Esophagus squamous epithelium (tissue), 5 donors: ENCODE results near the gene SLC35F3. TPM values are rescaled to one million over a fixed set of nuclear protein-coding genes. Genes with fewer than 3 reads are reported as not detected.

Source experiments
- DNase-seq: peaks from one replicate; lab custom pipeline; 2025; lab: John Stamatoyannopoulos, UW
- H3K27ac ChIP-seq, 4 donors: fragments of 200-600 bp; sonication (generic); one replicate each; pipeline ENCODE4 v1.5.1; 2016 to 2019; ENCODE audit warnings: mild to moderate bottlenecking in 1 of 4
- H3K27me3 ChIP-seq, 4 donors: fragments of 200-600 bp; sonication (generic); 1 replicate in 3 of 4; 2 replicates in 1 of 4; pipeline versions ENCODE4 v1.5.1 to v1.6.0; 2017 to 2021; ENCODE audit warnings: antibody characterized with exemption in 1 of 4
- H3K36me3 ChIP-seq, 3 donors: fragments of 200-600 bp; sonication (generic); one replicate each; pipeline ENCODE4 v1.5.1; 2016 to 2019
- H3K4me1 ChIP-seq, 3 donors: fragments of 200-600 bp; sonication (generic); one replicate each; pipeline ENCODE4 v1.5.1; 2017 to 2019
- H3K4me3 ChIP-seq, 4 donors: fragments of 200-600 bp; sonication (generic); 1 replicate in 3 of 4; 2 replicates in 1 of 4; pipeline ENCODE4 v1.5.1; 2016 to 2019; ENCODE audit warnings: mild to moderate bottlenecking in 2 of 4, moderate library complexity in 1 of 4
- H3K9me3 ChIP-seq, 3 donors: fragments of 200-600 bp; sonication (generic); one replicate each; pipeline ENCODE4 v1.5.1; 2016 to 2019
- CTCF ChIP-seq, 6 experiments: fragments of 450-650 bp in 4 of 6; fragments of 200-600 bp in 2 of 6; sonication (generic) in 2 of 6; IDR thresholded peaks; one replicate each; pipeline ENCODE4 v1.5.1; 2016 to 2019; ENCODE audit warnings: antibody characterized with exemption in 6 of 6, mild to moderate bottlenecking in 4 of 6, moderate library complexity in 4 of 6
- POLR2A ChIP-seq, 4 donors: fragments of 450-650 bp; IDR thresholded peaks; one replicate each; pipeline ENCODE4 v1.6.1; 2017; ENCODE audit warnings: antibody characterized with exemption in 4 of 4, mild to moderate bottlenecking in 4 of 4, moderate library complexity in 3 of 4
- WGBS, 2 donors: methylation state at CpG; one replicate each; pipeline ENCODE4 v1.1.5; 2018; 5-methylcytosine and 5-hydroxymethylcytosine counted together
- intact Hi-C: fragments of 100-400 bp; cut with DNase I; formaldehyde crosslinking; loops from one replicate; pipeline ENCODE4 v1.15.0; 2022
- total RNA-seq, 4 donors: library from RNA; depleted of rRNA; stranded (reverse); fragments of >200 nt; gene quantifications; one replicate each; pipeline ENCODE4 v1.1.0, GENCODE V29; 2016
- donor health status: DM: yes; HTN: yes; CAD: no.

Gene SLC35F3
- total RNA-seq, 4 donors from 2014 or later = 0.13 to 0.99 (median 0.55) TPM

DNA sequence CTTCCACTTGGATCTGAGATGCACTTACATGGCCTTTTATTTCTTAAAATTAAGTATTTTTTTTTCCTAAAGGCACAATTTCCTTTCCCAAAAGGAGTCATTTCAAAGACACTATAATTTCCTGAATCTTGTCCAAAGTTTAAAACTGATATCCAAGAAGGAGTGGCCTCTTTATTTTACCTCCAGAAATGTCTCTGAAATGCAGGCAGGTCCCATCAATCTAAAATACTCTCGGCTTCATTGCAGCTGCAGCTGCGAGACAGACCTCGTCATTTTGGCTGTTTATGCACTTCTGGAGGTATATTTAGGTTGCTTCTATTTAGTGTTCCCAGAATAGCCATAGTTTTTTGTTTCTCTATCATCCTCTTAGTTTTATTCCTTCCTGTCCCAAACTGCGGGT lies 296.1 kb downstream of the SLC35F3 start:
- intact Hi-C loops = no loop called here
- Histone ChIP-seq H3K9me3 (peaks cover 0 to 8% (median 7%) of the 10 kb centered on the region in 3 donors), H3K4me3 (no peak overlapping the region), H3K4me1 (no peaks in the 10 kb centered on the region), H3K36me3 (no peaks in the 10 kb centered on the region), H3K27ac (no peak overlapping the region), H3K27me3 (peaks cover 0 to 37% (median 0%) of the 10 kb centered on the region in 4 donors)
- TF ChIP-seq POLR2A (IDR thresholded peaks at IDR 0.05) = no peak
- no peak for TF ChIP-seq CTCF (IDR thresholded peaks at IDR 0.05)
- 66 to 71% methylated on average over 4 of the region's 4 CpGs for WGBS, 2 donors
- no peak for DNase-seq

- no peaks in the 10 kb centered on the region for H3K36me3 ChIP-seq
- H3K9me3 ChIP-seq = peaks cover 0 to 8% (median 7%) of the 10 kb centered on the region in 3 donors
- WGBS, 2 donors = 69 to 79% methylated on average over 5 of the region's 5 CpGs
- intact Hi-C loops = no loop called here
- no peak for DNase-seq
- H3K27ac ChIP-seq = no peak overlapping the region
- H3K27me3 ChIP-seq = peaks cover 0 to 33% (median 0%) of the 10 kb centered on the region in 4 donors
- no peaks in the 10 kb centered on the region for H3K4me1 ChIP-seq
- H3K4me3 ChIP-seq = no peak overlapping the region
- TF ChIP-seq CTCF (IDR thresholded peaks at IDR 0.05) = no peak
Measured at GRCh38 chr1:234201600-234201999, 297.1 kb downstream of the SLC35F3 start.

DNA sequence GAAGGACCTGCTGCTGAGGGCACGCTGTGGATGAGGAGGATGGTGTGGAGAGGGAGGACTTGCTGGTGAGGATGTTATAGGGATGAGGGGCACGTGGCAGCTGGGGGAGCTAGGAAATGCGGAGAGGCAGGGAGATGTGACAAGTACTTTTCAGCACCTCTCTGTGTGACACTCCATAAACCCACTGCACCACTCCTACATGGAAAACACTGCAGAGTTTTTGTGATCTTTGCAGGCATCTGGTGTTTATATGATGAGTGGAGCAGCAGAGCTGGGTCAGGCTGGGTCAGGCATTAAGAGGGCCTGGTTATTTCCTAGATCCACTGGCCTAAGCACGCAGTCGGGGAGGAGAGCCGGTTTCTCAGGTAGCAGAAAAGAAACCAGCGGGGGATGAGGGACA lies 301.5 kb downstream of the SLC35F3 start:
- no peak overlapping the region for H3K4me3 ChIP-seq
- intact Hi-C loops = no loop called here
- H3K36me3 ChIP-seq = no peaks in the 10 kb centered on the region
- H3K9me3 ChIP-seq = no peaks in the 10 kb centered on the region
- H3K27me3 ChIP-seq = peaks cover 0 to 19% (median 0%) of the 10 kb centered on the region in 4 donors
- no peak overlapping the region for H3K27ac ChIP-seq
- TF ChIP-seq CTCF (IDR thresholded peaks at IDR 0.05) (no peak), POLR2A (IDR thresholded peaks at IDR 0.05) (no peak)
- 59 to 75% methylated on average over 7 of the region's 7 CpGs for WGBS, 2 donors
- no peaks in the 10 kb centered on the region for H3K4me1 ChIP-seq
- no peak for DNase-seq

GRCh38 chr1:234206651-234207284 lies 302.3 kb downstream of the SLC35F3 start:
- no peak for DNase-seq
- WGBS, 2 donors = 44 to 65% methylated on average over 12 to 16 of the region's 18 CpGs
- TF ChIP-seq POLR2A (IDR thresholded peaks at IDR 0.05) (no peak), CTCF (IDR thresholded peaks at IDR 0.05) (no peak)

DNA sequence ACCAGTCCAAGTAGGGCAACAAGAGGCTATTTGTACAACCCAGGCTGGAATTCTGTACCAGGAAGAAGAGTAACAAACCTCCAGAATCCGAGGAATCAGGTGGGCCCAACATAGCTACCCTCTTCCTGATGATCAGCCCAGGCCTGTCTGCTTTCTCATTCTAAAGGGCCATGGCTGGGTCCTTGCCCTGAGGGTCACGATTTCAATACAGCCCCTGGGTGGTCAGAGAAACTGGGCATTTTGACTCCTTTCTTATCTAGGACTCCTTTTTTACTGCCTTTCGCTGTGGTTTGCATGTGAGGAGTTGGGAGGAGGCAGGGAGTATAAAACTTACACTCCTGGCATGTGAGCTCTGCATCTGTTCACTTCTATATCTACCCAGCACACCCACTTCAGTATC lies 303.9 kb downstream of the SLC35F3 start:
- Histone ChIP-seq H3K27ac (no peak overlapping the region), H3K4me3 (no peak overlapping the region), H3K27me3 (peaks cover 0 to 35% (median 0%) of the 10 kb centered on the region in 4 donors), H3K36me3 (no peaks in the 10 kb centered on the region), H3K9me3 (no peaks in the 10 kb centered on the region), H3K4me1 (peaks cover 0 to 4% (median 0%) of the 10 kb centered on the region in 3 donors)
- DNase-seq = no peak
- no peak for TF ChIP-seq POLR2A (IDR thresholded peaks at IDR 0.05)
- intact Hi-C loops = no loop called here
- WGBS, 2 donors = 37 to 68% methylated on average over 3 of the region's 3 CpGs

More at GRCh38 chr1:234206651-234207284, 302.3 kb downstream of the SLC35F3 start:
- Histone ChIP-seq H3K36me3 (no peaks in the 10 kb centered on the region), H3K4me3 (no peak overlapping the region), H3K27me3 (peaks cover 0 to 25% (median 0%) of the 10 kb centered on the region in 4 donors), H3K27ac (no peak overlapping the region), H3K4me1 (no peaks in the 10 kb centered on the region), H3K9me3 (no peaks in the 10 kb centered on the region)
- intact Hi-C loops = no loop called here
